ENCODE measurements around the gene TBX20.
"Not testable (repeated sequence)": the region's sequence is repeated elsewhere in the genome, so short reads cannot be mapped to it uniquely, and the experiment has no call there.

The TBX20 gene

GRCh38 chr7:35206924-35207323 is 47.0 kb downstream of the TBX20 start:
- not testable (repeated sequence) for DNase-seq

GRCh38 chr7:35204850-35205249 is 49.0 kb downstream of the TBX20 start:
- DNase-seq, result not testable (repeated sequence)

GRCh38 chr7:35204031-35204430 is 49.9 kb downstream of the TBX20 start:
- DNase-seq, result not testable (repeated sequence)

GRCh38 chr7:35202353-35202752 is 51.5 kb downstream of the TBX20 start:
- DNase-seq, result not testable (repeated sequence)

- DNase-seq, result not testable (repeated sequence)
Measured at GRCh38 chr7:35200170-35200569, 53.7 kb downstream of the TBX20 start.

GRCh38 chr7:35198370-35199140 is 55.3 kb downstream of the TBX20 start:
- peak; percentile 46 for DNase-seq

- not testable (repeated sequence) for DNase-seq
Measured at GRCh38 chr7:35191571-35191970, 62.3 kb downstream of the TBX20 start.

GRCh38 chr7:35190146-35190773 is 63.6 kb downstream of the TBX20 start:
- not testable (repeated sequence) for DNase-seq

GRCh38 chr7:35186751-35187150 is 67.1 kb downstream of the TBX20 start:
- DNase-seq, result peak; percentile 15

- peak; percentile 46 for DNase-seq
Measured at GRCh38 chr7:35185908-35186731, 67.8 kb downstream of the TBX20 start.

GRCh38 chr7:35185578-35185907 is 68.4 kb downstream of the TBX20 start:
- not testable (repeated sequence) for DNase-seq

GRCh38 chr7:35184961-35185360 is 68.9 kb downstream of the TBX20 start:
- not testable (repeated sequence) for DNase-seq

- not testable (repeated sequence) for DNase-seq
Measured at GRCh38 chr7:35183873-35184503, 69.9 kb downstream of the TBX20 start.

- DNase-seq, result not testable (repeated sequence)
Measured at GRCh38 chr7:35180665-35181064, 73.2 kb downstream of the TBX20 start.

- DNase-seq, result not testable (repeated sequence)
Measured at GRCh38 chr7:35173176-35173575, 80.7 kb downstream of the TBX20 start.

GRCh38 chr7:35172131-35172530 is 81.8 kb downstream of the TBX20 start:
- not testable (repeated sequence) for DNase-seq

GRCh38 chr7:35167658-35168057 is 86.2 kb downstream of the TBX20 start:
- not testable (repeated sequence) for DNase-seq

- DNase-seq, result not testable (repeated sequence)
Measured at GRCh38 chr7:35167158-35167557, 86.7 kb downstream of the TBX20 start.

- DNase-seq, result not testable (repeated sequence)
Measured at GRCh38 chr7:35161059-35161740, 92.7 kb downstream of the TBX20 start.
